CD4-positive, alpha-beta T cell treated with Interleukin-10 for 1 hour (primary cell): ENCODE data around the gene AGBL3.

Experiments
- DNase-seq: peaks from one replicate; pipeline ENCODE4 v3.0.0-alpha.2; 2020

Gene AGBL3

DNA sequence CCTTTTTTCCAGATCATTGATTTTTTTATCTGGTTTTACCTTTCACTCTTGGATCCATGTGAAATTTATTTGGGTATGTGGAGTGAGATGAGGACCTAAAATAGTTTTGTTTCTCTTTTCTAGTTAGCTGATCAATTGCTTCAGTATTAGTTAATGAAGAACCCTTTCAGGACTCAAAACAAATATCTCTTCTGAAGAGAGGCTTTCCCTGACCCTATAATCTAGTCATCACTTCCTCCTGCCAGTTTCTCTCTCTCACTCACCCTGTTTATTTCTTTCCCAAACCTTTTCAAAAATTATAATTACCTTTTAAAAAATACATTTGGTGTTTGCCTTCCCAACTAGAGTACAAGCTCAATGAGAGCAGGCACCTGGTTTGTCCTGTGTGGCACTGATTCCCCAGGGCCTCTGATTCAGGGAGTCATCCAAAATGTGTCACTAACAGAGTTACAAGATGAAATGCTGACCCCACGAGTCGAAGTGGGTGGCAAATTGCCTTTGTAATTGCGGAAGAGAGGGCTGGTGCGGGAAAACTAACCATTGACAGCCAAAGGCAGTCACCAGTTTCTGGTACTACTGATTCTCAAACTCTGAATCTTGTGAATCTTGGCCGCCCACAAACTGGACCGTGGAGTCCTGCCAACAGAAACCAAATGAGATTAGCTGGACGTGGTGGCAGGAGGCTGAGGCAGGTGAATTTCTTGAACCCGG, 163.9 kb downstream of the AGBL3 start:
- no peak for DNase-seq

DNA sequence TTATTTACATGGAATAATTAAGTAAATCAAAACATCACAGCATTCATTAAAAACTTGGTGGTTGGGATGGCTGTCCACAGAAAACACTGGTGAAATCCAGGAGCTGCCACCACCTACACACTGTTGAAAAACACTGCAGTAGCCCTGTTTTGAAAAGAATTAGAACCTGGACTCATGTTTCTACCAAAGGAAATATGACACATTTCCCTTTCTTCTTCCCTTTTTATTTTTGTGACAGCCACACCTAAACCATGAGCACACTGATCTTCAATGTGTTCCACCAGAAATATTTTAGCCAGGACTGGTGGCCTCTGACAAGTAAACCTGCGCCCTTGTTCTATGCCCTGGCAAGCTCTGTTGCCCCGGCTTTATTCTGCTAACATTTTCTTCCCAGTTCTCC, 164.8 kb downstream of the AGBL3 start:
- DNase-seq = no peak

GRCh38 chr7:135151533-135151932, 165.2 kb downstream of the AGBL3 start:
- DNase-seq = no peak

- no peak for DNase-seq
Measured at GRCh38 chr7:135152442-135152841, 166.1 kb downstream of the AGBL3 start.

- DNase-seq = no peak
Measured at GRCh38 chr7:135154734-135155133, 168.4 kb downstream of the AGBL3 start.

DNA sequence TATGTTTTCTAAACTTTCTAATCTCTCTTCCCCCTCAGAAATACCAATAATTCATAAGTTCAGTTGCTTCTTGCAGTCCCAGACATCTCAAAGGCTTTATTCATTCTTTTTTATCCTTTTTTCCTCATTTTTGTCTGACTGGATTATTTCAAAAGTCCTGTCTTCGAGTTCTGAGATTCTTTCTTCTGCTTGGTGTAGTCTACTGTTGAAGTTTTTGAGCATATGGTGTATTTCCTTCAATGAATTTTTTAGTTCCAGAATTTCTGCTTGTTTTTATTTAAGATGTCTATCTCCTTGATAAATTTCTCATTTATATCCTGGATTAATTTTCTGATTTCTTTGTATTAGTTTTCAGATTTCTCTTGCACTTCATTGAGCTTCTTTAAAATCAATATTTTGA, 170.0 kb downstream of the AGBL3 start:
- no peak for DNase-seq

DNA sequence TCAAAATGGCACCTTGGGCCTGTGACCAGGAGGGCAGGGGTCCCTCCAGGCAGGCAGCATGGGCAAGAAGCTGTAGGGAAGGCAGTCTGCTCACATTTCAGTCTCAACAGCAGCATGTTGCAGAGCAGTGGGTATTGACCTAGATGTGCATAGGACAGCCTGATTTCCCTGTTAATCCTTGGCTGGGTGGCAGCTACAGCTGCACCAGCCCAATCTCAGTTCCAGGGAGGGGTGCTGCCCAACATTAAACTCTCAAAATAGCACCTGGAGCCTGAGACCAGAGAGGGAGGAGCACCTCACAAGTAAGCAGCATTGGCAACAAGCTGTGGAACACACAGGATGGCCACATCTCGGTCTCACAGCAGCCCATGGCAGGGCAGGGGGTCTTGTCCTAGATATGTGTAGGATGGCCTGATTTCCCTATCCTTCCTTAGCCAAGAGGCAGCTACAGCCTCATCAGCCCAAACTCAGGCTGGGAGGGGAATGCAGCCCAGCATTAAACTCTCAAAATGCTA, 171.9 kb downstream of the AGBL3 start:
- DNase-seq = no peak

DNA sequence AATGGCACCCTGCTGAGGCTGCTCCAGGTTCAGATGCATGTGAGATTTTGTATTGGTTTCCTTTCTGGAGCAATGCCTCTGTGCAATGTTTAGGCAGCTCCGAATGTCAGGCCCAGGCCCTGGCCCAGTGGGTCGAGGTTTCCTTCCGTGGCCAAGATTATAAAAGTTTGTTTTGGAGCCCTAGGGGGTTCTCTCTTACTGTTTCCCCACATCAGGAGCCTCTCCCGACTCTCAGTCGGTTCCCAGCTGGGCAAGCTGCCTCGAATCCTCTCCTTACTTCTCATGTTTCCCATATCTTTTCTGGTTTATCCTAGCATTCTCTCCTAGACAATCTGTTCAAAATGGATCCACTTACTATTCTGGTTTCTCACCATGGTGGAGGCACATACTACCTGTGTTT, 172.6 kb downstream of the AGBL3 start:
- no peak for DNase-seq

- DNase-seq = no peak
Measured at GRCh38 chr7:135159359-135160085, 173.2 kb downstream of the AGBL3 start.

DNA sequence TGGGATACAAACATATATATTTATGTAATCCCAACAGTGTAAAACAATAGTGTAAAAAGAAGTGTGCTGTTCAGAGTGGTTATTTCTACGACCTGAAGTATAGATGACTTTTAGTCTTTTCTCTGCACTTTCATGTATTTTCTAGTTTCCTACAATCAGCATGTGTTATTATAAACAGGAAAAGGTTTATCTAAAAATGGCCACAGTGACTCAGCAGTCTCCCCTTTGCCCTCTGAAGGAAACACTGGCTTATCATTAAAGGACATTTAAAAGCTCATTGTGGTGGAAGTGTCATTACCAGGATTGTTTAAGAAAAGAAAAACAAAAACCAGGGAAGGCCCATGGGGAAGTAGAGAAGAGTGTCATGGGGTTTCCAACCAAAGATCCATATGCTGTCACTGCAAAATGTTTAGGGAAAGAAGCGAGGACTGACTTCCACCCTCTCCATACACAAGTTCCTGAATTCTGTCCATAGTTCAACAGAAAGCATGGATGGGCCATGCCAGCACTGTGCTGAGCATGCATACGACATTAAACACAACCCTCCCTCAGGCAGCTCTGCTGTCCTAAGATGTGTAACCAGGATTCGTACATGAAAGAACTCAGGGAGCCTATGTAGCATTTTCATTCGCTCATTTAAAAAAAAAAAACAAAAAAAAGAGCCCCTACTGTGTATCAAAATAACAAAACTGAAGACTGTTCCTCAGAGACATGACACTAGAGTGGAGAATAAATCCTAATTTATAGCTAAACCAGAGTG, 174.0 kb downstream of the AGBL3 start:
- DNase-seq = peak; percentile 26

DNA sequence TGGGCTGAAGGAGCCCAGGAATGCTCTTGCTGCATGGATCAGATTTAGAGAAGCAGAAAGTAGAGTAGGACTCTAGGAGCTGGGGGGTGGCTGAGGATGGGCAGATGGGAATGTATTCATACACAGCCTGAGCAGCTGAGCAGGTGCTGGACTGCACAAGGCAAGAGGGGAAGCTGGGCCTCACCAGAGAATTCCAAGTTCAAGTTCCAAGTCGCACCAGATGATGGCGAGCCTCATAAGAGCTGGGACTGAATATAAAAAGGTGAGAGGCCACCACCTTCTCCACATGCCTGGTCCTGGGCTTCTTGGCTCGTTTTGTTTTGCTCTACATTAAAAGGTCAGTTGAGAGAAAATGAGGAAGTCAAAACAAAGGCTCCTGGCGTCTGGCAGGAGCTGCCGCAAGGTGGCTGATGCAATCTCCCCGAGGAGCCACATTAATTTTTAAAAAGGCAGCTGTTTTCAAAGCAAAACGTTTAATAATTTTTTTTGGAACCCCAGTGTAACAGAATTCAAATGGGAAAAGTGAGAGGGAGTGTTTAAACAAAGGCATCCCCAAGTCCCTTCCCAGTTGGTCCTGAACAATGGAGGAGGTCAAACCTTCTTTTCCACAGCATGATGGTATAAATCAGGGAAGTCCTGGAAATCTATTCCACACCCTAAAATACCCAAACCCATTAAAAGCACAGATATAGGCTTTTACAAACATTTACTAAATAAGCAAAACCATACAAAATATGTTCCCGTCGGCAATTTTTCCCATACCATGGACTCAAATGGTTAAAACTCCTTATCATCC, 174.7 kb downstream of the AGBL3 start:
- DNase-seq = no peak

DNA sequence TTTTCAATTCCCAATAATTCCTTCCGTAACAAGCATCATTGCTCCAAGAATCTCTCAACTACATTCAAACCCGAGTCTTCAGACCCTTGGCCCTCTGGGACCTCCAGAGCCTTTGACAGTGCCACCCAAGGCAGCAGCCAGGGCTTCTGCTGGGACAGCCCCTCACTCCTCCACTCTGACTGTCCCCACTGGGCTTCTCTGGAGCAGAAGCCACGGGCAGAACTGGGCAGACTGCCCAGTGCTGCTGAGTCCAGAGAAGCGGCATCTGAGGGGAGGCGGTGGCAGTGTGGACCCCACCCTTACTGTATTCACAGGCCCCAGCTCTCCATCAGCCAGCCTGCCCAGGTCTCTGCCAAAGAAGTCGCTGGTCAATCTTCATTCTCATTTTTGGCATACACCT, 175.4 kb downstream of the AGBL3 start:
- DNase-seq = no peak

DNA sequence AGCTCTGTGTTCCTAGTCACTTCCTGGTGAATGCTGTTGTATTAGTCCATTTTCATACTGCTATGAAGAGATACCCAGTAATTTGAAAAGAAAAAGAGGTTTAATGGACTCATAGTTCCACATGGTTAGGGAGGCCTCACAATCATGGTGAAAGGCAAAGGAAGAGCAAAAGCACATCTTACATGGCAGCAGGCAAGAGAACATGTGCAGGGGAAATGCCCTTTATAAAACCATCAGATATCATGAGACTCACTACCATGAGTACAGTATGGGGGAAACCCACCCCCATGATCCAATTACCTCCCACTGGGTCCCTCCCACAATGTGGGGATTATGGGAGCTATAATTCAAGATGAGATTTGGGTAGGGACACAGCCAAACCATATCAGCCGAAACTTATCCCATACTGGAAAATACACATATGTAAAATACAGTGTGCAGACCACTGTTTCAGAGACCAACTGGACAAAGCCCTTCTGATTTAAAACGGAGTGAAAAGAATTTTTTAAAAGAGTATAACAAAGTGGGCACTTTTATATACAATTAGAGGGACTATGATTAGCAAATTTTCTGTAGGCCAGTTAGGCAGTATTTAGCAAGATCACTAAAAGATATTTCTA, 176.2 kb downstream of the AGBL3 start:
- DNase-seq = no peak

DNA sequence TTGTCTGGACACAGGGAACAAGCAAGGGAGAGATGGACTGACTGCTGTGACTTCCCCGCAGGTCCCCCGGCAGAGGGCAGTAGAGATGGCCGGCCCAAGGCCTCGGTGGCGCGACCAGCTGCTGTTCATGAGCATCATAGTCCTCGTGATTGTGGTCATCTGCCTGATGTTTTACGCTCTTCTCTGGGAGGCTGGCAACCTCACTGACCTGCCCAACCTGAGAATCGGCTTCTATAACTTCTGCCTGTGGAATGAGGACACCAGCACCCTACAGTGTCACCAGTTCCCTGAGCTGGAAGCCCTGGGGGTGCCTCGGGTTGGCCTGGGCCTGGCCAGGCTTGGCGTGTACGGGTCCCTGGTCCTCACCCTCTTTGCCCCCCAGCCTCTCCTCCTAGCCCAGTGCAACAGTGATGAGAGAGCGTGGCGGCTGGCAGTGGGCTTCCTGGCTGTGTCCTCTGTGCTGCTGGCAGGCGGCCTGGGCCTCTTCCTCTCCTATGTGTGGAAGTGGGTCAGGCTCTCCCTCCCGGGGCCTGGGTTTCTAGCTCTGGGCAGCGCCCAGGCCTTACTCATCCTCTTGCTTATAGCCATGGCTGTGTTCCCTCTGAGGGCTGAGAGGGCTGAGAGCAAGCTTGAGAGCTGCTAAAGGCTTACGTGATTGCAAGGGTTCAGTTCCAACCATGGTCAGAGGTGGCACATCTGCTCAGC, 178.2 kb downstream of the AGBL3 start:
- DNase-seq = no peak

- no peak for DNase-seq
Measured at GRCh38 chr7:135165862-135166261, 179.6 kb downstream of the AGBL3 start.

GRCh38 chr7:135166338-135166990, 180.2 kb downstream of the AGBL3 start:
- DNase-seq = no peak

- no peak for DNase-seq
Measured at GRCh38 chr7:135167365-135167917, 181.1 kb downstream of the AGBL3 start.

GRCh38 chr7:135168001-135168400, 181.7 kb downstream of the AGBL3 start:
- DNase-seq = peak; percentile 52

DNA sequence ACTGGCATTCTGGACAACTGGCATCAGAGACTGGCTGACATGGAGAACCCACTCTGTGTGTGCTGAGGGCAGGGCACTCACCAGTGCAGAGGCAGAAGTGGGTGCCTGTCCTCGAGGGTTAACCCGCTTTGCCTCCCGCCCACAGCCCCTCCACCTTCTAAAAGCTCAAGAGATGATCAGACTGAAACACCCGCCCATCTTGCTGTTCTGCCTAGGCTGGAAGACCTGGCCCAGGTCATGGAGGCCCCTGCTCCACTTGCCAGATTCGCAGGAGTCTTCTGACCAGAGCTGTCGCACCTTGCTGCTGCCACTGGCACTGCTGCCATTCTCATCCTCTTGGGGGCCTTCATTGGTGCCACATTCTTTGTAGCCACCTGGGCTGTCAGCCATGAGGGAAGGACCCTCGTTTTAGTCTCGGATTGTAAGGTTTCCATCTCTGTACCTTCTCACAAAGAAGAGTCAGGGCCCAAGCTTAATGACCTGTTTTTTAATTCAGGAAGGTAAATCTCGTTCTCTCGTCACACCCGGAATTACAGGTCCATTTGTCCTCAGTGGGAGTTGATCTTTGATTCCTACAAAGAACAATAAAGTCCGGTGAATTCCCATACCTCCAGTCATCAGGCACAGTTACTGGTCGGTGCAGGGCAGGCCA, 182.3 kb downstream of the AGBL3 start:
- no peak for DNase-seq
